HK-2 (cell line): ENCODE data around the gene KRT74.

Experiments used
- DNase-seq: peaks from one replicate; pipeline ENCODE4 v3.0.0-alpha.2; 2018; ENCODE audit not compliant: unreplicated experiment

KRT74 gene

DNA sequence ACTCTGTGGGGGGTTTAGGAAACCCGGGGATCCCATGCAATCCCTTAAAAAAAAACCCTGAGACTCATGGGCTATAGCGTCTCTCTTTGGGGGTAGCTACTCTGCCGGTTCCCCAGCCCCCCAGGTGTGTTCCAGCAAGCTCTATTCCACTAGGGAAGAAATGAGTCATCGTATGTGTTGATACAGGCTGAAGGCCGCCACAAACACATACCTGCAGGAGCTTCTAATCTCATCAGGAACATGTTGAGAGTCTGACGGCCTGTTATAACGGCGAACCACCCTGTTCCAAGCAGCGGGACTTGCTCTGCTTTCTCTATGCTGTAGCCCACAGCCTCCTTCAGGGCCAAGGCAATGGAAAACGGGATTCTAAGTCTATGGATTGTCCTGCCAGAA, 52.5 kb downstream of the KRT74 start:
- DNase-seq = no peak

DNA sequence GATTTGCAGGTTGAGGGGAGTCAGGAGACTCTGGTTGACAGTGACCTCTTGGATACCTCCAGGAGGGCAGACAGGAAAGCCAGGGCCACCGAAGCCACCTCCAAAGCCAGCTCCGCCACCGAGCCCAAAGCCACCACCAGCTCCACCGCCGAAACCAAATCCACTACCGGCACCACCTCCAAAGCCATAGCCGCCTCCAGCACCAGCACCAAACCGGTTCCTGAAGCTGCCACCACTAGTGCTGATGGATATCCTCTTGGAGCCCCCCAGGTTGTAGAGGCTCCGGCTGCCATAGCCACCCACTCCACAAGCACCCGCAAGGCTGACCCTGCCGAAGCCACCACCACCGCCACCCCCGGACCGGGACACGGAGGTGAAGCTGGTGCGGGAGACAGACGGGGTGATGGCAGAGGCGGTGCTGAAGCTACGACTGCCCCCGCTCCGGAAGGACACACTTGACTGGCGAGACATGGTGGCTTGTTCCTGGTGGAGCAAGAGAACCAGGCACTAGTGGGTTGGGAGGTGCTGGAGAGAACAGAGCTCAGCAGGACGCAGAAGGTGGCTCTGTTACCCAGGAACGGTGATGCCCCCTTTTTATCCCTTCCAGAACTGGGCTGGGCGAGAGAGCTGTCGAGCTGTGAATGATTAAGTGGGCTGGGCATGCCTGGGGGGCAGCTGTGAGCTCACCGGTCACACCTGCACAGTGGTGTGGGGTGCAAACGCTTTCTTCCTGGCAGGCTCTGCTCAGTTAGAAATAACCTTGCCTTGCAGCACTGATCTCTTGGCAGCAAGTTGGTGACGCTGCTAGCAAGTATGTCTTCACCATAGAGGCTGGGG, 53.6 kb downstream of the KRT74 start, which contains the start of gene KRT5:
TSS of gene KRT5 (minus strand) at position 569 of the 837 bp plus-strand sequence. CDS start at position 471, 98 bp downstream.
- no peak for DNase-seq

DNA sequence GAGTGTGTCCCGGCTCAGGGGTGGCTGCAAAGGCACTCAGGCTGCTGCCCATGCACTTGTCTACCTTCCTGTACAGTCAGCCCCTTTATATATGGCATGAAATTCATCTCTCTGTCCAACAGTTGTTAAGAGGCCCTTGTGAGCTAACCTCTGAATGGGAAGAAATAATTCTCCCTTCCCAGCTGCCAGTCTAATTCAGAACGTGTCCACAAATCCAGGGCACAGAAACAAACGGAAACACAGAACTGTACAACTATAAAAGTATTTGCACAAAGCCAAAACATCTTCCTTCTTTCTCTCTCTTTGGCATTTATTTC, 54.3 kb downstream of the KRT74 start:
- no peak for DNase-seq

DNA sequence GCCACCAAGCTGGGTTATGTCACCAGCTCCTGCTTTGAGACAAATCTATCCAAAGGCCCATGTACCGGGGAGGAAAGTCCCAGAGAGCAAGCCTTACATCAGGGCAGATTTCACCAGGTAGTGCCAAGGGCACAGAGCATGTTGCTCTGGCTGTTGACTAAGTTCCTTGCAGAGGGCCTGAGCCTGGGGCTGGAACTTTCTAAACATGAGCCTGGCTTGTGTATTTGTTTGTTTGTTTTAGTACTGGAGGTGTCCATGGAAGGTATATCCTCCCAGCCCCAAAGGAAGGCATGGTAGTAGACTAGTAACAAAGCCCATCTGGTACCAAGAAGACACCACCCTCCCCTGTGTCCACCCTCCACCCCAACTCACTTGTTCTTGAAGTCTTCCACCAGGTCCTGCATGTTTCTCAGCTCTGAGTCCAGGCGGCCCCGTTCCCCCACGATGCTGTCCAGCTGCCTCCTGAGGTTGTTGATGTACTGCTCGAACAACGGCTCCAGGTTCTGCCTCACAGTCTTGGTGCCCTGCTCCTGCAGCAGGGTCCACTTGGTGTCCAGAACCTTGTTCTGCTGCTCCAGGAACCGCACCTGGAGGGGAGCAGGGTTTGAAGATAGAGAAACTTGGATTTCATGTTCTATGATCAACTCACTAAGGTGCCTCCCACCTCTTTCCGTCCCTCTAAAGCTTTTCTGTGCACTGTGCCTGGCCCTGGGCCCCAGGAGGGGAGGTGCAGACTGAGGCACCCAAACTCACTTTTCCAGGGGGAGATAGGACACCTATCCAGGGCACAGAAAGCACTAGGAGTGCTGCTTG, 54.9 kb downstream of the KRT74 start:
- DNase-seq = no peak

DNA sequence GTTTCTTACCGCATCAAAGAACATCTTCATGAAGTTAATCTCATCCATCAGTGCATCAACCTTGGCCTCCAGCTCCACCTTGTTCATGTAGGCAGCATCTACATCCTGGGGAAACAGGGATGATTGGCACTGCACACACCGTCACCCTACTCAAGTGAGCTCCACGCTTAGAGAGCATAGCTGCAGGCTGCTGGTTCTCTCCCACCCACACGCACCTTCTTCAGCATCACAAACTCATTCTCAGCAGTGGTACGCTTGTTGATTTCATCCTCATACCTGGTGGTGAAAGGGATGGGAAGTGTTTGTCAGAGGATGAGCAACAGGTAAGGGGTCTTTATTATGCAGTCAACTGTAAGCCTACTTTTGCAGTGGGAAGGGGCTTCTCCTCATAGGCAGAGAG, 55.8 kb downstream of the KRT74 start:
- DNase-seq = no peak

DNA sequence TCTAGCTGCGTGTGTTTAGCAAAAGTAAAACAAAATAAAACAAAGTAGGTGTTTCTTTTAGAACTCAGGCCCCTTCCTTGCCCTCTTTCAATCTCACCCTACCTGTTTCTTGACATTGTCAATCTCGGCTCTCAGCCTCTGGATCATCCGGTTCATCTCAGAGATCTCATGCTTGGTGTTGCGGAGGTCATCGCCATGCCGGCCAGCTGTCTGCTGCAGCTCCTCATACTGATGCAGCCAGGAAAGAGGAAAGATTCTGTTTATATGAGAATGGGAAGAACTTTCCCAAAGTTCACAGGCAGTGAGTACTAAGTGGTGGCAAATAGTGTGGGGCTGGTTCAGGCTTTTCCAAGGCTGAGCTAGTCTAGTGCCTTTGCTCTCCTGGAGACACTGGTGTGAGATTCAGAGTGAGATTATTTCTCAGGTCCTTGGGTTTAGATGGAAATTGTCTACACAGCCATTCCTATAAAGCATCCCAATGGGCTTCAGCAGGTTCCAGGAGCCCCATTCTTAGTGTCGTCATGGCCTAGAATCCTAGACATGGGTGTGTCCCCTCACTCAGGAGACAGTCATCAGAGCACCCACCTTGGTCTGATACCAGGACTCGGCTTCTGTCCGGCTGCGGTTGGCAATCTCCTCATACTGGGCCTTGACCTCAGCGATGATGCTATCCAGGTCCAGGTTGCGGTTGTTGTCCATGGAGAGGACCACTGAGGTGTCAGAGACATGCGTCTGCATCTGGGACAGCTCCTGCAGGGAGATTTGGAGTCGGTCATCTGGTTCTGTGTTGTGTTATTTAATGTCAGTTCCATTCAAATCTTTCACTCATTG, 56.4 kb downstream of the KRT74 start:
- DNase-seq = no peak

DNA sequence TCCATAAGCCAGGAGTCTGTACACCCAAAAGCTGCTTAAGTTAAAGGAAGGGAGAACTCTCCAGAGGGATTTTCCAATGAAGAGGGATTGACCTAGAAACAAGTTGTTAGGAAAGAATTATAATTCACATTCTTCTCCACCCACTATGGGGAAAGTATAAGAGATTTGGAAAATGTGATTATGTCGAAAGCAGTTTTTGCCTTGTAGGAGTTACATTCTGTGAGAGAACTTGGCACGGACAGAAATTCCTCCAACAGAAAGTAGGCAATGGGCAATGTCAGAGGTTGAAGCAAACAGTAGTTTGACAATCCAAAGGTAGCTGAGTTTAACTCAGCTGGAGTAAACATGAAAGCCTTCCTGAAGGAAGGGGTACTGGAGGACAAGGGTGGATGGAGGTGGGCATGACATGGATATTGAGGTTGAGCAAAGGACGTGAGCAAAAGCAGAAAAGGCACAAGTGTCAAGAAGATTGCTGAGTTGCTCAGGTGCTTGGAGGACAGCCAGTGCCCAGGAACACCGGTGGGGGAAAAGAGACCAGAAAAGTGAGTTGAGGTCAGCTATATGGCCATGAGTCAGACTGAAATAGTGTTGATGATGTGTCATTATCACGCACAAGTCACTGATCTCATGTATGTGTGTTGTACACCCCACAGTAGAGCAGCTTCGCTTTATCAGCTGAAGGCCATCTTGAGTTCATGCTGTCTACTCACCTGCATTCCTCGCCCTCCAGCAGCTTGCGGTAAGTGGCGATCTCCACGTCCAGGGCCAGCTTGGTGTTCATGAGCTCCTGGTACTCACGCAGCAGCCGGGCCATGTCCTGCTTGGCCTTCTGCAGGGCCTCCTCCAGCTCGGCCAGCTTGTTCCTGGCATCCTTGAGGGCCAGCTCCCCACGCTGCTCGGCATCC, 57.5 kb downstream of the KRT74 start:
- no peak for DNase-seq
